DND-41 (cell line): ENCODE data around the gene TMEM163.

Experiments
- EZH2 ChIP-seq: IDR thresholded peaks from 3 replicates; pipeline ENCODE4 v1.6.1; 2012; ENCODE audit warnings: borderline replicate concordance, low read depth, mild to moderate bottlenecking, moderate library complexity, low read length, inconsistent platforms; ENCODE audit not compliant: severe bottlenecking
- TF ChIP-seq, protein P1 (sequence below): IDR thresholded peaks from 2 replicates; pipeline ENCODE4 v1.5.1; 2012; ENCODE audit warnings: borderline replicate concordance, low read length, moderate library complexity, mild to moderate bottlenecking; ENCODE audit not compliant: poor library complexity, severe bottlenecking; ENCODE audit errors: extremely low read depth

DNA sequence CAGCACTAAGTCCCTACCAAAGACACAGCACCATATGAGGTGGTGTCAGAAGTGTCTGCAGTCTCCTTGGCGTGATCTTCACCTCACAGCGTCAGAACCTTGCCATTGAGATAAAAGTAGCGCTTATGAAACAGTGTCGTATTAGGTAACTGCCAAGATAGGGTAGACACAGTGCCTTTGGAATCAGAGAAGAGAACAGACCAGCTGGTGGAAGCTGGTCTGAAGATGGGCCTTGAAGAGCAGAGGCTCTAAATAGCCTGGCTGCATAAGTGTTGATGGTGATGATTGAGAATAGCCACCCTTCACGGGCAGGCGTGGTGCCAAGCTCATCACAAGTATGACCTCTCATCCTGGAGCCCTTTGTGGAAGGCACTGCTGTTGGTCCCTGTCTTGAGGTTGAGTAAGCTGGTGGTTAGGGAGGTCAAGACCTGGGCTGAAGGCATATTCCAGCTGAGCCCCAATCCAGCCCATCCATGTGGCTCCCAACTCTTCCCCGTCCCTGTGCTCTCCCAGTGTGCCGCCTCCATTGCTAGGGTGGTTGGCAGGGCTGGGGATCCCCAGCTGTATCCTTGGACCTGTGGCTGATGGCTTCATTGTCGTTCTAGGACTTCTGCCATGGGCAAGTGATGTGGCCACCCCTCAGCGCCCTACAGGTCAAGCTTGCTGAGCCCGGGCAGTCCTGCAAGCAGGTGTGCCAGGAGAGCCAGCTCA is 277.5 kb downstream of the TMEM163 start:
- TF ChIP-seq, protein P1, sequence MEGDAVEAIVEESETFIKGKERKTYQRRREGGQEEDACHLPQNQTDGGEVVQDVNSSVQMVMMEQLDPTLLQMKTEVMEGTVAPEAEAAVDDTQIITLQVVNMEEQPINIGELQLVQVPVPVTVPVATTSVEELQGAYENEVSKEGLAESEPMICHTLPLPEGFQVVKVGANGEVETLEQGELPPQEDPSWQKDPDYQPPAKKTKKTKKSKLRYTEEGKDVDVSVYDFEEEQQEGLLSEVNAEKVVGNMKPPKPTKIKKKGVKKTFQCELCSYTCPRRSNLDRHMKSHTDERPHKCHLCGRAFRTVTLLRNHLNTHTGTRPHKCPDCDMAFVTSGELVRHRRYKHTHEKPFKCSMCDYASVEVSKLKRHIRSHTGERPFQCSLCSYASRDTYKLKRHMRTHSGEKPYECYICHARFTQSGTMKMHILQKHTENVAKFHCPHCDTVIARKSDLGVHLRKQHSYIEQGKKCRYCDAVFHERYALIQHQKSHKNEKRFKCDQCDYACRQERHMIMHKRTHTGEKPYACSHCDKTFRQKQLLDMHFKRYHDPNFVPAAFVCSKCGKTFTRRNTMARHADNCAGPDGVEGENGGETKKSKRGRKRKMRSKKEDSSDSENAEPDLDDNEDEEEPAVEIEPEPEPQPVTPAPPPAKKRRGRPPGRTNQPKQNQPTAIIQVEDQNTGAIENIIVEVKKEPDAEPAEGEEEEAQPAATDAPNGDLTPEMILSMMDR, result no peak
- TF ChIP-seq EZH2, result no peak
